Stimulated activated effector memory CD8-positive, alpha-beta T cell treated with anti-CD3 and anti-CD28 coated beads, Interleukin-12 subunit alpha, Interleukin-12 subunit beta, amount 100 ng/mL, for 72 hours (primary cell): Measurements from ENCODE around the gene MFSD11.
"Not testable (repeated sequence)": the region's sequence is repeated elsewhere in the genome, so short reads cannot be mapped to it uniquely, and the experiment has no call there.

Experiments
- ATAC-seq: fragments of 150-1000 bp; cut with Tn5 transposase; 2 replicates; pipeline ENCODE4 v1.10.0; 2021
- DNase-seq, 2 donors: peaks; one replicate each; pipeline ENCODE4 v3.0.0; 2021 to 2022; ENCODE audit warnings: low spot score in 2 of 2
- H3K27ac Mint-ChIP-seq: one replicate; pipeline ENCODE4 v1.8.0; 2022; ENCODE audit warnings: mild to moderate bottlenecking, mixed read lengths
- H3K36me3 Mint-ChIP-seq: one replicate; pipeline ENCODE4 v1.8.0; 2022; ENCODE audit warnings: mild to moderate bottlenecking, mixed read lengths
- H3K4me1 Mint-ChIP-seq: one replicate; pipeline ENCODE4 v1.8.0; 2022; ENCODE audit warnings: mixed read lengths
- H3K4me3 Mint-ChIP-seq: one replicate; pipeline ENCODE4 v1.8.0; 2022; ENCODE audit warnings: mild to moderate bottlenecking, mixed read lengths
- H3K9me3 Mint-ChIP-seq: one replicate; pipeline ENCODE4 v1.8.0; 2022; ENCODE audit warnings: mixed read lengths

MFSD11 gene

DNA sequence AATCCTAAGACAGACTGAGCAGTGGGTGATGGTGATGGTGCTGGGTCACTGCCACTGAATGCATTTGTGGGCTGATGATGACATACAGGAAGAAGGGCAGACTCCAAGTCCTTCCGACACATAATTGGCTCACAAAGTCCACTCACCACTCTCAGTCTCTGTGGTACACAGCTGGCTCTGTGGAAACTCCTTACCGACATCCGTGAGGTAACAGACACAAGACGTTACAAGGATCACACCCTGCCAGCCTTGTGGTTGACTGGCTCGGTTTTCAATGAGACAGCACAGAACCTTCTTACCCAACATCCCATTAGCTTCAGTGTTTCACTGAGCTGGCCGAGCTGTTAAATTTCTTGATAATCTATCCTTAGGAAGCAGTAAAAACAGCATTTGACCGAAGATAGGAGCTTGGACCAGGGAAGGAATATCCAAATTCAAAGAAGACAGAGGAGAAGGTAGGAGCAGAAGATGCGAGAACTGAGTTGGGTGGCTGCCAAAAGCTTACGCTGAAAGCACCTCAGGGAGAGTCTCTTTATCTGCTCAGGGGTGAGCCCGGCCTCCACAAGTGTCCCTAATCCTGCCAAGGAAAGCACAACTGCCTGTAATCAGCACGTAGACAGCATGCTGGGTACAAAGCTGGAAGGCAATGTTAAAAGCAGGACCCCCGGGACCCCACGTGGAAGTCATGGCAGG lies 21.6 kb upstream of the MFSD11 start:
- peak overlapping the region; percentile 62 for H3K4me3 Mint-ChIP-seq
- DNase-seq (peak; percentile 46 to 87), ATAC-seq (peak; percentile 97)
- H3K4me1 Mint-ChIP-seq = peaks cover 56% of the 10 kb centered on the region
- H3K36me3 Mint-ChIP-seq = peaks cover 93% of the 10 kb centered on the region
- H3K27ac Mint-ChIP-seq = peak overlapping the region; percentile 87
- no peaks in the 10 kb centered on the region for H3K9me3 Mint-ChIP-seq

DNA sequence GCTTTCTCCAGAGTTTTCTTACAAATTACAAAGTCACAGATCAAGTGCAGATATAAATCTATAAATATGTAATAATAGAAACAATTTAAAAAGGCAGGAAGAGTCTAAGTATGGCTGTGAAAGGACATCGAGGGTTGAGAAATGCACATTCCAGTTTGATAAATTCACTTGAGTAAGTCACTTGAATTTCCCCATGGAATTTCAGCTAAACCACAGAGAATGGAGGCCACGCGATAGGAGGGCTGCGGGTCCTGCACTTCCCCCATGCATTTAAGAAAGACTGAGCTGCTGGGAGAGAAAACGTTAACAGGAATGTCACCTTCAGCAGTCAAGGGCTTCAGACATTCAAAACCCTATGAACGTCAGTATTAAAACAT lies 21.1 kb upstream of the MFSD11 start:
- no peaks in the 10 kb centered on the region for H3K9me3 Mint-ChIP-seq
- peak overlapping the region; percentile 62 for H3K4me3 Mint-ChIP-seq
- peaks cover 57% of the 10 kb centered on the region for H3K4me1 Mint-ChIP-seq
- H3K27ac Mint-ChIP-seq = peak overlapping the region; percentile 87
- DNase-seq = no peak
- ATAC-seq = no peak
- H3K36me3 Mint-ChIP-seq = peaks cover 98% of the 10 kb centered on the region

DNA sequence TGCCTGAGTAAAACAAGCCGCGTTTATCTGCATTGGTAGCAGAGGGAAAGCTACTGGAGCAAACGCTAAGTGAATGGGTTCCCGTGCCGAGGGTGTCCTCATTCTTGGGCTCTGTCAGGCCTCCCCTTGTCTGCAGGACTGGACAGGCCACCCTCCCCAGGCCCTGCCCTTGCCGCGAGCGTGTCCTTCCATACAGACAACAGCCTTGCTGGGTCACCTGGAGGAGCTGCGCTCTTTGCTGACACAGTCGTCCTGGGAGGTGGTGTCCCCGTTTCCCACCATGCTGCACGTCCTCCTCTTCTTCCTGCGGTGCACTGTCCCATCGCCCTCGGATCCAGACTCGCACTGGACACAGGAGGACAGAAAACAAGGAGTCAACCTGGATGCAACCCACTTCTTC lies 19.4 kb upstream of the MFSD11 start:
- peaks cover 100% of the 10 kb centered on the region for H3K36me3 Mint-ChIP-seq

DNA sequence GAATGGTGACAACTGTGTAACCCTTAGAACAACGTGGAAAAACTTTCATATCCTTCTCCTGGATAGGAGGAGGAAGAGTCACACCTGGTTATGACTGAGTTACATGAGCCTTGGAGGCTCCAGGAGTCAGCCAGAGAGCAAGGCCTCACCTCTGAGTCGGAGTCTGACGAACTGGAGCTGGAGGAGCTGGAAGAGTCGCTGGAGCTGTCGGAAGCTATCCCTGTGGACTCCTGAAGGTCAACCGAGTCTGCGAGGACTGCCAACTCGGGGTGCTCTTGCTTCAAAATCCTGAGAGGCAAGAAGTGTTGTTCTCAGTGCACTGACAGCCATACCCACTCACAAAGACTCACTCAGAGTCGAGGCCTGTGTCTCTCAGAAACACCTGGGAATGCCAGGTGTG lies 17.7 kb upstream of the MFSD11 start:
- Mint-ChIP-seq H3K4me1 (peaks cover 39% of the 10 kb centered on the region), H3K36me3 (peaks cover 100% of the 10 kb centered on the region), H3K4me3 (no peak overlapping the region), H3K27ac (peak overlapping the region; percentile 76), H3K9me3 (no peaks in the 10 kb centered on the region)
- DNase-seq (no peak), ATAC-seq (no peak)

More for the DNA sequence above, 19.4 kb upstream of the MFSD11 start:
- no peak for ATAC-seq
- H3K4me3 Mint-ChIP-seq = no peak overlapping the region
- no peaks in the 10 kb centered on the region for H3K9me3 Mint-ChIP-seq
- DNase-seq = no peak
- peaks cover 56% of the 10 kb centered on the region for H3K4me1 Mint-ChIP-seq
- H3K27ac Mint-ChIP-seq = no peak overlapping the region

DNA sequence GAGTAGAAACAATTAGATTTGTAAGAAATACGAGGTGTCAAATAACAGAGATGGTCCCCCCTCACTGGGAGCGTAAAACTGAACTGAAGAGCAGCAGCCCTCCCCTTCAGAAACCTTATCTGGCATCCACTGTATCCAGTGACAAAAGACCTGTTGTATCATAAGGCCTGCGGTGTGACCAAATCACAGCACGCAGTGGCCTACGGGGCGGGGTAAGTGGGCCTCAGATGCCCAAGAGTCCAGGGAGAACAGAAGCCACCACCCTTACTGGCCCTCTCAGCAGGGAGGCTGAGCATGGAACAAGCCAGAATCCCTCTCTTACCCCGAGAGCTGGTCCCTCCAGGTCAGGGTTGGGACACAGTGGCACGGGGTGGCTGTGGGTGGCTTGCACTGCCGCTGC lies 17.0 kb upstream of the MFSD11 start:
- Mint-ChIP-seq H3K4me1 (peaks cover 37% of the 10 kb centered on the region), H3K36me3 (peaks cover 100% of the 10 kb centered on the region), H3K4me3 (no peak overlapping the region), H3K9me3 (no peaks in the 10 kb centered on the region), H3K27ac (peak overlapping the region; percentile 76)
- ATAC-seq (no peak), DNase-seq (no peak)

DNA sequence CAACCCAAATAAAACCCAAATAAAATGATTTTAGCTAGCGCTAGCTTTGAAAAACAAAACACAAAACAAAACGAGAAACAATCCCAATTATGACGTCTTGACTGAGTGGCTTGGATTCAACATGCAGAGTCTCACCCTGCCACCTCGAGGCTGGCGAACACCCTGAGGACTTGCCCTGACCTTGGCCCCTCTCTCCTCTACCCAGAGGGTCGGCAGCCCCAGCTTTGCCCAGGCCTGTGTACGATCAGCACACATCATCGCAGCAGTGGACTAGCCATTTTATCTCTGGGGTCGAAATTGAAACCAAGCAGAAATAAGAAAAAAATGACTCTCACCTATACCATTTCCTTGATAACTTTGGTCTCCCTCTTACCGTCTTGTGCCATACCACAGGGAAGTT lies 16.5 kb upstream of the MFSD11 start:
- Mint-ChIP-seq H3K9me3 (no peaks in the 10 kb centered on the region), H3K4me3 (peak overlapping the region; percentile 26), H3K4me1 (peaks cover 32% of the 10 kb centered on the region), H3K27ac (peak overlapping the region; percentile 76), H3K36me3 (peaks cover 100% of the 10 kb centered on the region)
- ATAC-seq (no peak), DNase-seq (no peak)

DNA sequence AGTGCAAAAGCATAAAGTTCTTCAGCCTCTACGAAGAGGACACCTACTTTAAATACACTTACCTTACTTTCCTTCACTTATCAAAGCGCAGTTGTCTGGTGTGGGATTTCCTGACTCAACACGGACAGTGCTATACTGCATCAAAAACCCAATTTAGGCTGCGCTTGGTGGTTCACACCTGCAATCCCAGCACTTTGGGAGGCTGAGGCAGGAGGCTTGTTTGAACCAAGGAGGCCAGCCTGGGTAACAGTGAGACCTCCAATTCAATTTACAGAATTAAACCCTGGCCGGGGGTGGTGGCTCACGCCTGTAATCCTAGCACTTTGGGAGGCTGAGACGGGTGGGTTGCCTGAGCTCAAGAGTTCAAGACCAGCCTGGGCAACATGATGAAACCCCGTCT lies 15.6 kb upstream of the MFSD11 start:
- no peaks in the 10 kb centered on the region for H3K9me3 Mint-ChIP-seq
- peak overlapping the region; percentile 76 for H3K27ac Mint-ChIP-seq
- DNase-seq (no peak), ATAC-seq (no peak)
- peaks cover 100% of the 10 kb centered on the region for H3K36me3 Mint-ChIP-seq
- peak overlapping the region; percentile 26 for H3K4me3 Mint-ChIP-seq
- H3K4me1 Mint-ChIP-seq = peaks cover 27% of the 10 kb centered on the region

DNA sequence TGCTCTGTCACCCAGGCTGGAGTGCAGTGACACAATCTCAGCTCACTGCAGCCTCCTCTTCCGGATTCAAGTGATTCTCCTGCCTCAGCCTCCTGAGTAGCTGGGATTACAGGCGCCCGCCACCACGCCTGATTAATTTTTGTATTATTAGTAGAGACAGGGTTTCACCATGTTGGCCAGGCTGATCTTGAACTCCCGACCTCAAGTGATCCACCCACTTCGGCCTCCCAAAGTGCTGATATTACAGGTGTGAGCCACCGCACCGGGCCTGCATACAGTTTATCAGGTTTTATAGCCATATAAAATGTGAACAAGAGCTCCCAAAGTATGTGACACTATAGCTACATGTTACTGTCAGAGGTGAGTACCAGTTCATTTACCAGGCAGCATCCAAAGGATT lies 14.9 kb upstream of the MFSD11 start:
- Mint-ChIP-seq H3K36me3 (peaks cover 100% of the 10 kb centered on the region), H3K4me3 (peak overlapping the region; percentile 98), H3K4me1 (peaks cover 34% of the 10 kb centered on the region)
- DNase-seq, H3K9me3 Mint-ChIP-seq, H3K27ac Mint-ChIP-seq, ATAC-seq: not testable (repeated sequence)

DNA sequence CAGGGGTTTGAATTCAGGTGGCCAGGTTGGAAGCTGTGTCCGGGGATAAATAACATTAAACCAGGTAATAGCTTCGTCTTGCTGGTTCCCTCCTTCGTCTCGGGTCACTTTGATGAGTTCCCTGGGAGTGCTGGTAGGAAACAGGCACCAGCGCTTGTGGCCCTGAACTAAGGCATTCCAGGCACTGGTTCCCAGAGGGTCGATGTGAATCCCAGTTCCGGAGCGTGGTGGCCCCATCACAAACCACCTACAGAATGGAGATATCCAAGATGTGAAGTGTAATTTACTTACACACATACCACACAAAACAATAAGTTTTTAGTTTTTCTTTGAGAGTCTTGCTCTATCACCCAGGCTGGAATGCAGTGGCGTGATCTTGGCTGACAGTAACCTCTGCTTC lies 14.1 kb upstream of the MFSD11 start:
- ATAC-seq (no peak), DNase-seq (no peak)
- no peak overlapping the region for H3K27ac Mint-ChIP-seq
- no peaks in the 10 kb centered on the region for H3K9me3 Mint-ChIP-seq
- peak overlapping the region; percentile 98 for H3K4me3 Mint-ChIP-seq
- peaks cover 31% of the 10 kb centered on the region for H3K4me1 Mint-ChIP-seq
- H3K36me3 Mint-ChIP-seq = peaks cover 100% of the 10 kb centered on the region

DNA sequence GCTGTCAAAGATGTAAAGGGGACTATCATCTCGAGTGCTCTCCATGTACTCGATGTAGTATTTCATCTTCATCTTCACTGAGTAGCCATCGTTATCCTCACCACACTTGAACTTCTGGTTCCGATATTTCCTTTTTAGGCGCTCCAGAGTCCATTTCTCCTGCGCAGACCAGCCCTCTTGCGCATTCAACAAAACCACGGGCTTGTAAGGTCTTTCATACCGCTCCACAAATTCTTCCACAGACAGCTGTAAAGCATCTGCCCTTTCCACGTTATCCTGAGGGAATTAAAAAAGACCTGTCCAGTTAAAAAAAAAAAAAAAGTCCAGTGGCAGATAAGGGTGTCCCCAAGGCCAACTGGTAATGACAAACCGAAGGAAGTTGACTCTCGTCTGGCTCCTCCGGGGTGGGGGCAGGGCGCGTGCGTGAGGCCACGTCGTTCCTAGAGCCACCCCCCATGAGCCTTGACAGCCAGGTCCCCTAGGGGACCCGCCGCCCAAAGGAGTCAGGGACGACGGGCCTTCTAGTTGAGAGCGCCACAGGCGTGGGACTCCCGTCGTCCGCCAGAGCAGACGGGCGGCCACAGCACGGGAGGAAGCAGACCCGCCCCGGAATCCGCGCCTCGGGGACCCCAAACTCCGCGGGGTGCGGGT lies 12.2 kb upstream of the MFSD11 start:
- ATAC-seq (peak; percentile 66), DNase-seq (peak; percentile 53 to 86)
- peaks cover 34% of the 10 kb centered on the region for H3K4me1 Mint-ChIP-seq
- H3K36me3 Mint-ChIP-seq = peaks cover 100% of the 10 kb centered on the region
- H3K4me3 Mint-ChIP-seq = peak overlapping the region; percentile 98
- no peaks in the 10 kb centered on the region for H3K9me3 Mint-ChIP-seq
- peak overlapping the region; percentile 97 for H3K27ac Mint-ChIP-seq

DNA sequence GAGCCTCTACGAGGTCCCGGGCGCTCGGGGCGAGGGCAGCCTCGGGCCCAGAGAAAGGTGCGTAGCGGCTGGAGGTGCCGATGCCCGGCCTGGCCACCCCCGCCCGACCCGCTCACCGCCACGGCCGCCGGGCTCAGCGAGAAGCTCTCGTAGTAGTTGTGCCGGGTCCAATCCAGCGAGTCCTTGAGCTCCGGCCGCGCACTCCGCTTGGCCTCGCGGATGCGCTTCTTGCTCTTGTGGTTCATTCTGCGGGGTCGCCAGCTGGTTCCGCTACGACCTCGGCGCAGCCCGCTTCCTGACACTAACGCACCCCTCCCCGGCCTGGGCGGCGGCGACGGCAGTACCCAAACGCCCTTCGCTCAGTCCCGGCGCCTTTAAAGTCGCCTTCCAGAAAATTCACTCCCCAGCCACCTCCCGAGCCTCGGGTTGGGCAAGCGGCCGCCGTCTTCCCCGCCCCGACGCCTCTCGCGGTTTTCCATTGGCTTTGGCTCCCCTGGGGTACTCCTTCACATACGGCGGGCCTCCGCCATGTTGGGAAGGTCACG lies 11.6 kb upstream of the MFSD11 start, which contains the start of gene JMJD6:
JMJD6 (minus strand) TSS at position 376 of the 545 bp plus-strand sequence; CDS start at position 245, 131 bp downstream.
- Mint-ChIP-seq H3K36me3 (peaks cover 100% of the 10 kb centered on the region), H3K4me3 (peak within 1 kb of the TSS; percentile 98), H3K4me1 (peaks cover 28% of the 10 kb centered on the region), H3K27ac (peak within 1 kb of the TSS; percentile 97), H3K9me3 (no peaks in the 10 kb centered on the region)
- peak in 1 of 2 donors; percentile 96 for DNase-seq
- ATAC-seq = peak; percentile 86

DNA sequence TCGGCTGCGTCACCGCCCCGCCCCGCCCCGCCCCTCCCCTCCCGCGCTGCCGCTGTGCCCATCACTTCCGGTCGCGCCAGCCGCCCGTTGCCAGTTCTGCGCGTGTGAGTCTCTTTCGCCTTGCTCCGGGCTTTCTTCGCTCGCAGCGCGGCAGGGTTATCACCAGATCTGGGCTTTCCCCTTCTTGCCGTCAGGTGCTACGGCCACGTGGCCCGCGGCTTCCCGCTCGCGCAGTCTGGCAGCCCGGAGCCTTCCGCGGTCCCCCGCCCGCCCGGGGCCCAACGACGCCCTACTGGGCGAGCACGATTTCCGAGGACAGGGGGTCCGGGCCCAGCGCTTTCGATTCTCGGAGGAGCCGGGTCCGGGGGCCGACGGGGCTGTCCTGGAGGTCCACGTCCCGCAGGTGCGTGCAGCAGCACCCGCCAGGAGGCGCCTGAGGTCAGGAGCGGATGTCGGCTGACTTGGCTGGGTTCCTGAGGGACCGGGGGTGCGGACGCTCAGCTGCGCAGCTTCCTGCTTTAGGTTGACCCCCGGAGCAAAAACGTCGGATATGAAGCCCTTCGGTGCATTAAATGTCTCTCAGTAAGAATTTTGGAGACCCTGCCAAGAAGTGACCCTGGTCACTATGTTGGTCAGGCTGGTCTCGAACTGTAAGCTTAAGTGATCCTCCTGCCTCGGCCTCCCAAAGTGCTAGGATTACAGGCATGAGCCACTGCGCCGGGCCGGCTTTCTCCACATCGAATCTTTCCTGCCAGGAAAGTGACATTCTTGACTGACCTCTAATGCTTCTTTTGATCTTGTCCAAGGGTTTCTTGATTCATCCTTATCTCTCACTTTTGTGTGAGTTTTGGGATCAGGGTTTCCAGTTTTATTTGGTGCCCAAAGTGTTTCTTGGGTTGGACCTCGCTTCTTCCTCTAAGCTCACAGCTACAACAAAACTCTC lies 10.9 kb upstream of the MFSD11 start, which contains the start of gene METTL23:
METTL23 (plus strand) TSS at position 64 of the 943 bp plus-strand sequence. CDS start 2,872 bp downstream, outside the sequence.
- peak in 1 of 2 donors; percentile 83 for DNase-seq
- Mint-ChIP-seq H3K4me1 (peaks cover 21% of the 10 kb centered on the region), H3K9me3 (no peaks in the 10 kb centered on the region), H3K36me3 (peaks cover 100% of the 10 kb centered on the region), H3K4me3 (peak within 1 kb of the TSS; percentile 98), H3K27ac (peak within 1 kb of the TSS; percentile 97)
- ATAC-seq = peak; percentile 70

DNA sequence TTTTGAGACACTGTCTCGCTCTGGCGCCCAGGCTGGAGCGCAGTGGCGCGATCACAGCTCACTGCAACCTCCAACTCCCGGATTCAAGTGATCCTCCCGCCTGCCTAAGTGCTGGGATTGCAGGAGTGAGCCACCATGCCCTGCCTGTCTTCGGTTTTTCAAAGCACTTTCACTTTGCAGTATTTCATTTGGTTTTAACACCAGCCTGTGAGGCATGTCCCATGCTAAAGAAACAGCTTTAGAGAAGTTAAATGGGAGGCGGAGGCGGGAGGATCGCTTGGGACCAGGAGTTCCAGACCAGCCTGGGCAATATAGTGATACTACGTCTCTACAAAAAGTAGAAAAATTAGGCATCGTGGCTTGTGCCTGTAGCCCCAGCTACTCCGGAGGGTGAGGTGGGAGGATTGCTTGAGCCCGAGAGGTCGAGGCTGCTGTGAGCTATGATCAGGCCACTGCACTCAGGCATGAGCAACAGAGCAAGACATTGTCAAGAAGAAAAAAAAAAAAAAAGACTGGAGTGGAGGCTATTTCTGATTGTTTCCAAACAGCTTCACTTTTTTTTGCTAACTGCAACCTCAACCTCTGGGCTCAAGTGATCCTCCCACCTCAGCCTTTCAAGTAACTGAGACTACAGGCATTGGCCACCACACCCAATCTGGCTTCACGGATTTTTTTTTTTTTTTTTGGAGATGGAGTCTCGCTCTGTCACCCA lies 10.0 kb upstream of the MFSD11 start:
- ATAC-seq = no peak
- H3K27ac Mint-ChIP-seq = peak overlapping the region; percentile 97
- H3K4me3 Mint-ChIP-seq = peak overlapping the region; percentile 98
- H3K4me1 Mint-ChIP-seq = peaks cover 21% of the 10 kb centered on the region
- H3K36me3 Mint-ChIP-seq = peaks cover 100% of the 10 kb centered on the region
- H3K9me3 Mint-ChIP-seq = no peaks in the 10 kb centered on the region
- peak in 1 of 2 donors; percentile 69 for DNase-seq
